Fibroblast of mammary gland (primary cell): ENCODE results near the gene C11orf86.

Experiments
- DNase-seq: peaks from one replicate; pipeline ENCODE4 v3.0.0-alpha.2; 2010; ENCODE audit warnings: low read depth
- H3K4me3 ChIP-seq: 2 replicates; pipeline ENCODE4 v1.5.1; 2011; ENCODE audit warnings: low read depth, mild to moderate bottlenecking, low read length, moderate library complexity; ENCODE audit not compliant: control insufficient read depth
- TF ChIP-seq, protein P1 (sequence below): conservative IDR thresholded peaks from 2 replicates; pipeline ENCODE4 v1.5.1; 2011; ENCODE audit warnings: low read depth, low read length, inconsistent platforms; ENCODE audit not compliant: control insufficient read depth, insufficient read depth

C11orf86 gene

DNA sequence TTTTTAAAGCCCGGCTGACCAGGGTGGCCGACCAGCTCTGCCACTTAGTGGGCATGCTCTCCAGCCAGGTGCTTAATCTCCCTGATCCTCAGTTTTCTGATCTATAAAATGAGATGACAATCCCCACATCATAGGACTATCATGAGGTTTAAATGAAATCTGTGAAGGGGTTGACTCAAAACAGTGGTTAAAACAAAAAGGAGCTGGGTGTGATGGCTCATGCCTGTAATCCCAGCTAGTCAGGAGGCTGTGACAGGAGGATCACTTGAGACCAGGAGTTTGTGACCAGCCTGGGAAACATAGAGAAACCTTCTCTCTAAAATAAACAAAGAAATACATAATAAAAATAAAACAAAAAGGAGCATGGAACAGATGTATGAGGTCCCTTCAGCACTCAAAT is 3.6 kb upstream of the C11orf86 start:
- DNase-seq: peak; percentile 47
- TF ChIP-seq, protein P1, sequence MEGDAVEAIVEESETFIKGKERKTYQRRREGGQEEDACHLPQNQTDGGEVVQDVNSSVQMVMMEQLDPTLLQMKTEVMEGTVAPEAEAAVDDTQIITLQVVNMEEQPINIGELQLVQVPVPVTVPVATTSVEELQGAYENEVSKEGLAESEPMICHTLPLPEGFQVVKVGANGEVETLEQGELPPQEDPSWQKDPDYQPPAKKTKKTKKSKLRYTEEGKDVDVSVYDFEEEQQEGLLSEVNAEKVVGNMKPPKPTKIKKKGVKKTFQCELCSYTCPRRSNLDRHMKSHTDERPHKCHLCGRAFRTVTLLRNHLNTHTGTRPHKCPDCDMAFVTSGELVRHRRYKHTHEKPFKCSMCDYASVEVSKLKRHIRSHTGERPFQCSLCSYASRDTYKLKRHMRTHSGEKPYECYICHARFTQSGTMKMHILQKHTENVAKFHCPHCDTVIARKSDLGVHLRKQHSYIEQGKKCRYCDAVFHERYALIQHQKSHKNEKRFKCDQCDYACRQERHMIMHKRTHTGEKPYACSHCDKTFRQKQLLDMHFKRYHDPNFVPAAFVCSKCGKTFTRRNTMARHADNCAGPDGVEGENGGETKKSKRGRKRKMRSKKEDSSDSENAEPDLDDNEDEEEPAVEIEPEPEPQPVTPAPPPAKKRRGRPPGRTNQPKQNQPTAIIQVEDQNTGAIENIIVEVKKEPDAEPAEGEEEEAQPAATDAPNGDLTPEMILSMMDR: no peak
- H3K4me3 ChIP-seq: no peak overlapping the region

- DNase-seq: no peak
- TF ChIP-seq, protein P1: no peak
- no peak overlapping the region for H3K4me3 ChIP-seq
Observed at GRCh38 chr11:66973956-66974580, 1.0 kb upstream of the C11orf86 start.

GRCh38 chr11:66975405-66976027 is 412 bp downstream of the C11orf86 start:
- TF ChIP-seq, protein P1: no peak
- H3K4me3 ChIP-seq: no peak overlapping the region
- DNase-seq: no peak

DNA sequence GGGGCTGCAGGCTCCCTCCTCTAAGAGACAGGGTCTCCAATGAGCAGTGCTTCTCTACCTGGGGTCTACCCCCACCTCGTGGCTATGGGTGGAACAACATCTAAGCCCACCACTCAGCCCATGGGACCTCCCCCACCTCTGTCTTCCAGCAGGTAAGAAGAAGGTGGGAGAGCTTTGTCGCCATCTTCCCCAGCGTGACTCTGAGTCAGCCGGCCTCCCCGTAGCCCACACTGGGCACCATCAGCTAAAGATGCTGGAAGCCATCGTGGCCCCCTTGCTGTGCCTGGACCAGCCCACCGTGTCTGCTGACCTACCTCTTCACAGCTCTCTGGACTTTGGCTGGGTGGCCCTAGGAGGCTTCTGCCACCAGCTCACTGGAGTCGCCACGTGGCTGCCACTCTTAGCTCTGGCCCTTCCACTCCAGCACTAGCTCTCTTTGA is 944 bp downstream of the C11orf86 start:
- TF ChIP-seq, protein P1: peak; percentile 77
- no peak overlapping the region for H3K4me3 ChIP-seq
- DNase-seq: no peak

- H3K4me3 ChIP-seq: no peak overlapping the region
- TF ChIP-seq, protein P1: no peak
- DNase-seq: no peak
Observed at GRCh38 chr11:66976925-66977324, 1.8 kb downstream of the C11orf86 start.

DNA sequence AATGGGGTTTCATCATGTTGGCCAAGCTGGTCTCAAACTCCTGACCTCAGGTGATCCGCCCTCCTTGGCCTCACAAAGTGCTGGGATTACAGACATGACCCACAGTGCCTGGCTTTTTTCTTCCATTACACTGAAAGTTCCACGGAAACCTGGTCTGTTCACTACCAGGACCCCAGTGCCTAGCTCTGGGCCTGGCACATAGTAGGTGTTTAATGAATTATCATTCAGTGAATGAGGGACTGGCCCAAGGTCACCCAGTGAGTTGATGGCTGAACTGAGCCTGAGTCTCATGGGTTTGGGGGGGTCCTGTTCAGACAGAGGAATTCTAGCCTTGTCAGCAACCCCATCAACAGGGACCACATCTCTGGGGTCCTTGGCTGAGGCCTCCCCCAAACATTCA is 3.1 kb downstream of the C11orf86 start:
- TF ChIP-seq, protein P1: no peak
- no peak overlapping the region for H3K4me3 ChIP-seq
- DNase-seq: no peak
